Thyroid gland (tissue), 4 donors: Measurements from ENCODE around the gene ACSS1. TPM values are rescaled to one million over a fixed set of nuclear protein-coding genes. Genes with fewer than 3 reads are reported as not detected.

Experiments used
- DNase-seq, 2 donors: peaks; one replicate each; pipeline ENCODE4 v3.0.0-alpha.2; 2019
- H3K27ac ChIP-seq, 3 donors: fragments of 200-600 bp; sonication (generic); 1 replicate in 2 of 3; 2 replicates in 1 of 3; pipeline ENCODE4 v1.5.1; 2016 to 2019; ENCODE audit warnings: mild to moderate bottlenecking in 1 of 3, moderate library complexity in 1 of 3
- H3K27me3 ChIP-seq: fragments of 200-600 bp; sonication (generic); one replicate; pipeline ENCODE4 v1.5.1; 2019
- H3K36me3 ChIP-seq, 2 donors: fragments of 200-600 bp; sonication (generic); one replicate each; pipeline ENCODE4 v1.5.1; 2016 to 2019
- H3K4me1 ChIP-seq, 2 donors: fragments of 200-600 bp; sonication (generic); one replicate each; pipeline ENCODE4 v1.5.1; 2017 to 2019
- H3K4me3 ChIP-seq, 3 donors: fragments of 200-600 bp; sonication (generic); replicated peaks in 1 of 3; 1 replicate in 2 of 3; 2 replicates in 1 of 3; pipeline ENCODE4 v1.5.1; 2016; ENCODE audit warnings: mild to moderate bottlenecking in 1 of 3
- H3K9me3 ChIP-seq: fragments of 200-600 bp; sonication (generic); one replicate; pipeline ENCODE4 v1.5.1; 2017
- CTCF ChIP-seq, 6 experiments: fragments of 200-600 bp in 3 of 6; fragments of 450-650 bp in 3 of 6; sonication (generic) in 3 of 6; IDR thresholded peaks; one replicate each; pipeline ENCODE4 v1.5.1; 2016 to 2019; ENCODE audit warnings: antibody characterized with exemption in 6 of 6, mild to moderate bottlenecking in 2 of 6, inconsistent platforms in 1 of 6, moderate library complexity in 1 of 6
- POLR2A ChIP-seq, 2 donors: fragments of 450-650 bp; IDR thresholded peaks; one replicate each; pipeline ENCODE4 v1.6.1; 2017; ENCODE audit warnings: antibody characterized with exemption in 2 of 2, mild to moderate bottlenecking in 2 of 2, moderate library complexity in 1 of 2
- WGBS, 2 donors: methylation state at CpG; one replicate each; pipeline ENCODE4 v1.1.5; 2017; 5-methylcytosine and 5-hydroxymethylcytosine counted together
- intact Hi-C: fragments of 100-400 bp; cut with DNase I; formaldehyde crosslinking; loops from one replicate; pipeline ENCODE4 v1.15.1; 2023
- total RNA-seq, 4 donors: library from RNA; depleted of rRNA; stranded (reverse); fragments of >200 nt; gene quantifications; one replicate each; pipeline ENCODE4 v1.2.3, GENCODE V29; 2016

ACSS1 gene
- total RNA-seq, 4 donors from 2014 or later = 45.8 to 57.4 (median 52.1) TPM

- TF ChIP-seq CTCF (IDR thresholded peaks at IDR 0.05) (no peak), POLR2A (IDR thresholded peaks at IDR 0.05) (no peak)
- intact Hi-C loops = no loop called here
- Histone ChIP-seq H3K27me3 (no peaks in the 10 kb centered on the region), H3K36me3 (peaks cover 4 to 8% of the 10 kb centered on the region in 2 donors), H3K27ac (peak overlapping the region; percentile 1 to 53 (median 20)), H3K4me1 (peaks cover 57 to 83% of the 10 kb centered on the region in 2 donors), H3K9me3 (no peaks in the 10 kb centered on the region), H3K4me3 (no peak overlapping the region)
- WGBS, 2 donors = 61 to 73% methylated on average over 7 of the region's 7 CpGs
- DNase-seq = no peak
Measured at GRCh38 chr20:25050082-25050481, 7.9 kb downstream of the ACSS1 start.

GRCh38 chr20:25049261-25050060, 8.5 kb downstream of the ACSS1 start:
- Histone ChIP-seq H3K4me1 (peaks cover 50 to 77% of the 10 kb centered on the region in 2 donors), H3K27ac (peak overlapping the region; percentile 1 to 53 (median 20)), H3K9me3 (no peaks in the 10 kb centered on the region), H3K27me3 (no peaks in the 10 kb centered on the region), H3K4me3 (no peak overlapping the region), H3K36me3 (peaks cover 4 to 8% of the 10 kb centered on the region in 2 donors)
- intact Hi-C loops = no loop called here
- DNase-seq = no peak
- 70 to 74% methylated on average over 16 of the region's 16 CpGs for WGBS, 2 donors
- TF ChIP-seq CTCF (IDR thresholded peaks at IDR 0.05) (no peak), POLR2A (IDR thresholded peaks at IDR 0.05) (no peak)

GRCh38 chr20:25048519-25048952, 9.4 kb downstream of the ACSS1 start:
- intact Hi-C loops = no loop called here
- Histone ChIP-seq H3K9me3 (no peaks in the 10 kb centered on the region), H3K27ac (peak overlapping the region in 2 of 3 donors; percentile 25 to 41), H3K27me3 (no peaks in the 10 kb centered on the region), H3K4me3 (no peak overlapping the region), H3K36me3 (peaks cover 4 to 8% of the 10 kb centered on the region in 2 donors), H3K4me1 (peaks cover 42 to 74% of the 10 kb centered on the region in 2 donors)
- no peak for TF ChIP-seq POLR2A (IDR thresholded peaks at IDR 0.05)
- TF ChIP-seq CTCF (IDR thresholded peaks at IDR 0.05) = no peak
- DNase-seq = peak; percentile 54 to 60
- WGBS, 2 donors = 42 to 70% methylated on average over 4 to 8 of the region's 8 CpGs

GRCh38 chr20:25047766-25048165, 10.2 kb downstream of the ACSS1 start:
- Histone ChIP-seq H3K4me3 (no peak overlapping the region), H3K27me3 (no peaks in the 10 kb centered on the region), H3K4me1 (peaks cover 39 to 74% of the 10 kb centered on the region in 2 donors), H3K36me3 (peaks cover 4 to 8% of the 10 kb centered on the region in 2 donors), H3K9me3 (no peaks in the 10 kb centered on the region), H3K27ac (peak overlapping the region; percentile 25 to 49 (median 27))
- TF ChIP-seq CTCF (IDR thresholded peaks at IDR 0.05) = no peak
- TF ChIP-seq POLR2A (IDR thresholded peaks at IDR 0.05) = no peak
- 44 to 54% methylated on average over 8 to 13 of the region's 13 CpGs for WGBS, 2 donors
- intact Hi-C loops = no loop called here
- peak; percentile 72 to 75 for DNase-seq
